Measurements from ENCODE around the gene NRXN3. TPM values are rescaled to one million over a fixed set of nuclear protein-coding genes. Genes with fewer than 3 reads are reported as not detected.
A peak's percentile ranks its signal among the peaks of the same experiment; 100 is the strongest.

NRXN3 gene
- total and polyA plus RNA-seq, 2 donors (not counting 1 experiment from before 2014, with no cell fraction given): 0.83 to 34.6 TPM

GRCh38 chr14:78674820-78675219 is 504.6 kb downstream of the NRXN3 start:
- H3K4me1 ChIP-seq (ENCODE audit: control insufficient read depth, extremely low read depth, insufficient read depth, low read length): no peaks in the 10 kb centered on the region
- TF ChIP-seq EZH2 (IDR thresholded peaks at IDR 0.05; ENCODE audit: low read length, missing control alignments) (no peak), CTCF (conservative IDR thresholded peaks at IDR 0.05 in 1 of 2, IDR thresholded peaks at IDR 0.05 in 1 of 2; ENCODE audit: low read depth in 1 of 2, low read length in 2 of 2) (no peak)
- H3K9ac ChIP-seq (ENCODE audit: insufficient read depth, low read length): no peak overlapping the region
- no peaks in the 10 kb centered on the region for H3K27me3 ChIP-seq (ENCODE audit: control insufficient read depth, insufficient read depth, low read length)
- H3K4me2 ChIP-seq (ENCODE audit: extremely low read depth, insufficient read depth, low read length): no peak overlapping the region
- no peak overlapping the region for H3K4me3 ChIP-seq (replicated peaks in 1 of 4; ENCODE audit: control extremely low read depth in 1 of 4, insufficient read depth in 1 of 4, low read depth in 3 of 4, low read length in 4 of 4)
- no peaks in the 10 kb centered on the region for H3K9me3 ChIP-seq (ENCODE audit: control insufficient read depth, insufficient read depth, low read depth, low read length)
- no peaks in the 10 kb centered on the region for H3K36me3 ChIP-seq (ENCODE audit: control insufficient read depth, insufficient read depth, low read length)
- DNase-seq (ENCODE audit: low read depth in 2 of 2): no peak
- no peak overlapping the region for H3K27ac ChIP-seq (ENCODE audit: insufficient read depth, low read length)
- no peaks in the 10 kb centered on the region for H3K79me2 ChIP-seq (ENCODE audit: control insufficient read depth, insufficient read depth, low read length)
- H4K20me1 ChIP-seq (ENCODE audit: control insufficient read depth, extremely low read depth, insufficient read depth, low read length): no peaks in the 10 kb centered on the region
- no peak overlapping the region for H2AFZ ChIP-seq (ENCODE audit: low read length)

- Histone ChIP-seq H4K20me1 (ENCODE audit: control insufficient read depth, extremely low read depth, insufficient read depth, low read length) (no peaks in the 10 kb centered on the region), H3K27me3 (ENCODE audit: control insufficient read depth, insufficient read depth, low read length) (no peaks in the 10 kb centered on the region), H3K4me1 (ENCODE audit: control insufficient read depth, extremely low read depth, insufficient read depth, low read length) (no peaks in the 10 kb centered on the region), H3K4me2 (ENCODE audit: extremely low read depth, insufficient read depth, low read length) (no peak overlapping the region), H3K36me3 (ENCODE audit: control insufficient read depth, insufficient read depth, low read length) (no peaks in the 10 kb centered on the region), H3K27ac (ENCODE audit: insufficient read depth, low read length) (no peak overlapping the region), H3K9ac (ENCODE audit: insufficient read depth, low read length) (no peak overlapping the region), H2AFZ (ENCODE audit: low read length) (no peak overlapping the region), H3K79me2 (ENCODE audit: control insufficient read depth, insufficient read depth, low read length) (no peaks in the 10 kb centered on the region), H3K4me3 (replicated peaks in 1 of 4; ENCODE audit: control extremely low read depth in 1 of 4, insufficient read depth in 1 of 4, low read depth in 3 of 4, low read length in 4 of 4) (no peak overlapping the region), H3K9me3 (ENCODE audit: control insufficient read depth, insufficient read depth, low read depth, low read length) (no peaks in the 10 kb centered on the region)
- peak in 1 of 2 donors; percentile 9 for DNase-seq (ENCODE audit: low read depth in 2 of 2)
- no peak for TF ChIP-seq CTCF (conservative IDR thresholded peaks at IDR 0.05 in 1 of 2, IDR thresholded peaks at IDR 0.05 in 1 of 2; ENCODE audit: low read depth in 1 of 2, low read length in 2 of 2)
- TF ChIP-seq EZH2 (IDR thresholded peaks at IDR 0.05; ENCODE audit: low read length, missing control alignments): no peak
Observed at GRCh38 chr14:78683206-78683605, 513.0 kb downstream of the NRXN3 start.

GRCh38 chr14:78683981-78684380 is 513.8 kb downstream of the NRXN3 start:
- Histone ChIP-seq H3K9ac (ENCODE audit: insufficient read depth, low read length) (no peak overlapping the region), H4K20me1 (ENCODE audit: control insufficient read depth, extremely low read depth, insufficient read depth, low read length) (no peaks in the 10 kb centered on the region), H3K4me2 (ENCODE audit: extremely low read depth, insufficient read depth, low read length) (no peak overlapping the region), H2AFZ (ENCODE audit: low read length) (no peak overlapping the region), H3K27ac (ENCODE audit: insufficient read depth, low read length) (no peak overlapping the region), H3K36me3 (ENCODE audit: control insufficient read depth, insufficient read depth, low read length) (no peaks in the 10 kb centered on the region), H3K9me3 (ENCODE audit: control insufficient read depth, insufficient read depth, low read depth, low read length) (no peaks in the 10 kb centered on the region), H3K4me1 (ENCODE audit: control insufficient read depth, extremely low read depth, insufficient read depth, low read length) (no peaks in the 10 kb centered on the region), H3K79me2 (ENCODE audit: control insufficient read depth, insufficient read depth, low read length) (no peaks in the 10 kb centered on the region), H3K4me3 (replicated peaks in 1 of 4; ENCODE audit: control extremely low read depth in 1 of 4, insufficient read depth in 1 of 4, low read depth in 3 of 4, low read length in 4 of 4) (no peak overlapping the region), H3K27me3 (ENCODE audit: control insufficient read depth, insufficient read depth, low read length) (no peaks in the 10 kb centered on the region)
- TF ChIP-seq CTCF (conservative IDR thresholded peaks at IDR 0.05 in 1 of 2, IDR thresholded peaks at IDR 0.05 in 1 of 2; ENCODE audit: low read depth in 1 of 2, low read length in 2 of 2) (no peak), EZH2 (IDR thresholded peaks at IDR 0.05; ENCODE audit: low read length, missing control alignments) (no peak)
- DNase-seq (ENCODE audit: low read depth in 2 of 2): no peak

Measured in fibroblast of lung (primary cell).